Measurements from ENCODE around the gene MAP3K13.
A peak's percentile ranks its signal among the peaks of the same experiment; 100 is the strongest.

MAP3K13 gene

GRCh38 chr3:185342459-185343174 lies 20.3 kb upstream of the MAP3K13 start:
- no peak for TF ChIP-seq CTCF (IDR thresholded peaks at IDR 0.05; ENCODE audit: low read depth, low read length)

DNA sequence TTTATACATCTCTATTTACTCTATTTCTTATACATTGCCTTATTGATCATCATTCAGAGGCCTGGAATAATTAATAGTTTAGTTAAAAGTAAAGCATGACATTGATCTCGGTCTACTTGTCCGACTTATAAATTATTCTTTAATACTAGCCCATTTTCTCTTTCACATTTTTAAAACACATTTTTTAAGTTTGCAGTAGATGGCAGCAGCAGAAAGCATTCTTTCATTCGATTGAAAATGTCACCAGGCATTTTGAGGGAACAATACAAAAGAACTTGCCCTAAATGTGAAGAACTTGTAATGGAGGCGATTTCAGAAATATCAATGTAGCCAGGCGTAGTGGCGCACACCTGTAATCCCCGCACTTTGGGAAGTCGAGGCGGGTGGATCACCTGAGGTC lies 15.5 kb upstream of the MAP3K13 start:
- H3K4me3 ChIP-seq (ENCODE audit: low read depth, low read length): no peak overlapping the region
- TF ChIP-seq CTCF (IDR thresholded peaks at IDR 0.05; ENCODE audit: low read depth, low read length): no peak

More at GRCh38 chr3:185342459-185343174, 20.3 kb upstream of the MAP3K13 start:
- H3K4me3 ChIP-seq (ENCODE audit: low read depth, low read length): no peak overlapping the region

GRCh38 chr3:185350841-185351240 lies 12.1 kb upstream of the MAP3K13 start:
- TF ChIP-seq CTCF (IDR thresholded peaks at IDR 0.05; ENCODE audit: low read depth, low read length): no peak
- no peak overlapping the region for H3K4me3 ChIP-seq (ENCODE audit: low read depth, low read length)

GRCh38 chr3:185351396-185351795 lies 11.5 kb upstream of the MAP3K13 start:
- H3K4me3 ChIP-seq (ENCODE audit: low read depth, low read length): no peak overlapping the region
- TF ChIP-seq CTCF (IDR thresholded peaks at IDR 0.05; ENCODE audit: low read depth, low read length): no peak

DNA sequence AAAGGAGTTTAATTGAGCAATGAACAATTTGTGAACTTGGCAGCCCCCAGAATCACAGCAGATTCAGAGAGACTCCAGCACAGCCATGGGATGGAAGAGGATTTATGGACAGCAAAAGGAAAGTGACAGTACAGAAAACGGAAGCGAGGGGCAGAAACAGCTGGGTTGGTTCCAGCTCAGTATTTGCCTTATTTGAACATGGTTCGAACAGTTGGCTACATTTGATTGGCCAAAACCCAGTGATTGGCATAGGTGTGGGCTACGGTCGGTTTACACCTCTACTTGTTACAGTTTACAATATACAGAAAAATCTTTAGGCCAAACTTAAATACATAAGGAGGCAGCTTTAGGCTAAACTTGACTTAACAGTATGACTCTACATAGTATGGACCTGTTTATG lies 9.7 kb upstream of the MAP3K13 start:
- no peak for TF ChIP-seq CTCF (IDR thresholded peaks at IDR 0.05; ENCODE audit: low read depth, low read length)
- H3K4me3 ChIP-seq (ENCODE audit: low read depth, low read length): no peak overlapping the region

DNA sequence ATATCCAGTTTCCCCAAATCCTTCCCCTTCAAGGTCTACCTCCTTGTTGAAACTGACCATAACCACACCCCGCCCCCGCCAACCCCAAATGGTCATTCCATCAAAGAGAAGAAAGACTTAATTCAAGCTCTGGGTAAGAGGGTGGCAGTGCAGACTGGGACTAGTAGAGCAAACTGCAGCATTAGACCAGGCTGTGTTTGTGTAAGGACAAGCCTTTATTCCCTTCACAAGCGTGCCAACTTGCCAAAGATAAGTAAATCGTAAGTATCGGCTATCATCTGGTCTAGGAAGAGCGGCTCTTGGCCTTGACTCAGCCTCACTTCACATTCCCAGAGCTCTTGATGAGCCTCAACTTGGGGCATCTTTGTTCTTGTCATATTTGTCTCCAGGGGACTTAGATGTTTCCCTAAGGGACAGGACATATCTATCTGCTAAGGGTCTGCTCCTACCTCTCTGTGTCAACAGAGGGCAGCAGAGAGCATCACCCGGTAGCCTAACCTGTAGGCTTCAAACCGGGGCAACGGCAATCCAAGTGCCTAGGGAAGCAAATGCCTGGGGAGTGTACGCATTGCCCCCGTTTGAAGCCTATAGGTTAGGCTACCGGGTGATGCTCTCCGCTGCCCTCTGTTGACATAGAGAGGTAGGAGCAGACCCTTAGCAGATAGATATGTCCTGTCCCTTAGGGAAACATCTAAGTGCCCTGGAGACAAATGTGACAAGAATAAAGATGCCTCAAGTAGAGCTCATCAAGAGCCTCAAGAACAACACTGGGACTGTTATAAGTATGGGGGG lies 8.9 kb upstream of the MAP3K13 start:
- H3K4me3 ChIP-seq (ENCODE audit: low read depth, low read length): no peak overlapping the region
- TF ChIP-seq CTCF (IDR thresholded peaks at IDR 0.05; ENCODE audit: low read depth, low read length): peak; percentile 72

DNA sequence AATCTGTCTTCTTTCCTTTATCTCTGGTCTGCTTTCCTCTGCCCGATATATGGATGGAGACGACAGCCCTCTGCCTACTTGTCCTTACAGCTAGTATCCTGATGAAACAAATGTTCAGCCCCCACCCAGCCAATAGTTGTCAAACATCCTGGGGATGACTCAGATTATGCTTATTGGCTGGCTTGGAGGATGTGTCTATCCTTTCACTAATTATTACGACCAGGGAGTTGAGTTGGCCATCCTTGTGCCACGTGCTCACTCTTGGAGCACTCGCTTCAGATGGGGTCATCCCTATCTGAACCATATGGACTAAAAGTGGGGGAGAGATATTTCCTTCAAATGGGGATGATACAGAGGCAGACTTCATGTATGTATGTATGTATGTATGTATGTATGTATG lies 6.4 kb upstream of the MAP3K13 start:
- no peak overlapping the region for H3K4me3 ChIP-seq (ENCODE audit: low read depth, low read length)
- TF ChIP-seq CTCF (IDR thresholded peaks at IDR 0.05; ENCODE audit: low read depth, low read length): no peak

Data from WI38 (cell line).